Tibial nerve (tissue), 4 donors: ENCODE measurements around the gene RAC2.

ENCODE experiments used
- EP300 ChIP-seq, 2 donors: sonication (generic); formaldehyde crosslinking; IDR thresholded peaks; one replicate each; pipeline ENCODE4 v1.6.1; 2017; ENCODE audit warnings: antibody characterized with exemption in 2 of 2, mild to moderate bottlenecking in 1 of 2
- POLR2A ChIP-seq, 2 donors: fragments of 450-650 bp; IDR thresholded peaks; one replicate each; pipeline ENCODE4 v1.6.1; 2017; ENCODE audit warnings: antibody characterized with exemption in 2 of 2, mild to moderate bottlenecking in 2 of 2, moderate library complexity in 2 of 2
- TF ChIP-seq, protein P1 (sequence below), 5 experiments: fragments of 200-600 bp in 3 of 5; fragments of 450-650 bp in 2 of 5; sonication (generic) in 3 of 5; IDR thresholded peaks; one replicate each; pipeline ENCODE4 v1.5.1; 2016 to 2019; ENCODE audit warnings: antibody characterized with exemption in 5 of 5, mild to moderate bottlenecking in 3 of 5, moderate library complexity in 2 of 5

DNA sequence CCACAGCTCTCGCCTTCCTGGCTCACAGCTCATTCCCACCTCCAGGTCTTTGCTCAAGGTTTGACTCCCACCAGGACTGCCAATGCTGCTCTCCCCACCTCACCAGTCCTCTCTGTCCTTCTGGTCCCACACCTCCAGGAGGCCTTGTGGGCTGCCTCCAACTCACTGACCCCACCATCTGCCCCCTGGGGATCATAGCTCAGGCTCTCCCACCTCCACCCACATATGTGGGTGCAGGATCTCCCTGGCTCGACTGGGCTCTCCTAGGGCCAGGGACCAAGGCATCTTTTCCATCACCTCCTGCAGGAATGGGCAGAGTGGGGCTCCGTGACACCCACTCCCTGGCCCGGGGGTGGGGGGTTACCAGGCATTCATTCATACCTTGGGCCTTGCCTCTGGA is 18.0 kb downstream of the RAC2 start:
- TF ChIP-seq EP300 (IDR thresholded peaks at IDR 0.05) (no peak), POLR2A (IDR thresholded peaks at IDR 0.05) (no peak)
- TF ChIP-seq, protein P1, sequence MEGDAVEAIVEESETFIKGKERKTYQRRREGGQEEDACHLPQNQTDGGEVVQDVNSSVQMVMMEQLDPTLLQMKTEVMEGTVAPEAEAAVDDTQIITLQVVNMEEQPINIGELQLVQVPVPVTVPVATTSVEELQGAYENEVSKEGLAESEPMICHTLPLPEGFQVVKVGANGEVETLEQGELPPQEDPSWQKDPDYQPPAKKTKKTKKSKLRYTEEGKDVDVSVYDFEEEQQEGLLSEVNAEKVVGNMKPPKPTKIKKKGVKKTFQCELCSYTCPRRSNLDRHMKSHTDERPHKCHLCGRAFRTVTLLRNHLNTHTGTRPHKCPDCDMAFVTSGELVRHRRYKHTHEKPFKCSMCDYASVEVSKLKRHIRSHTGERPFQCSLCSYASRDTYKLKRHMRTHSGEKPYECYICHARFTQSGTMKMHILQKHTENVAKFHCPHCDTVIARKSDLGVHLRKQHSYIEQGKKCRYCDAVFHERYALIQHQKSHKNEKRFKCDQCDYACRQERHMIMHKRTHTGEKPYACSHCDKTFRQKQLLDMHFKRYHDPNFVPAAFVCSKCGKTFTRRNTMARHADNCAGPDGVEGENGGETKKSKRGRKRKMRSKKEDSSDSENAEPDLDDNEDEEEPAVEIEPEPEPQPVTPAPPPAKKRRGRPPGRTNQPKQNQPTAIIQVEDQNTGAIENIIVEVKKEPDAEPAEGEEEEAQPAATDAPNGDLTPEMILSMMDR (IDR thresholded peaks at IDR 0.05): no peak
